K562 (cell line): Measurements from ENCODE around the gene SND1. TPM values are rescaled to one million over a fixed set of nuclear protein-coding genes. Genes with fewer than 3 reads are reported as not detected.
A peak's percentile ranks its signal among the peaks of the same experiment; 100 is the strongest.

Source experiments
- ATAC-seq: fragments of 200-7000 bp; cut with Tn5 transposase; 3 replicates; pipeline ENCODE4 v1.9.1; 2020; ENCODE audit warnings: moderate library complexity
- BruUV-seq: library from RNA; stranded (reverse); fragments of 400-500 nt; replicated peaks from 2 replicates; lab custom pipeline; 2021; lab: Mats Ljungman, UMichigan
- CTCF ChIA-PET: fragments of 300-600 bp; formaldehyde crosslinking; extraction: SDS; loops from one replicate; lab custom pipeline; 2021; ENCODE audit warnings: low intra/inter-chr PET ratio; lab: Yijun Ruan, JAX
- POLR2A ChIA-PET: fragments of 300-600, 350-650 bp; sonication (Branson Sonifier 250); formaldehyde crosslinking; extraction: SDS; loops from one replicate; lab custom pipeline; 2021; ENCODE audit warnings: antibody characterized with exemption, inconsistent platforms; lab: Yijun Ruan, JAX
- DNase-seq, 4 experiments: peaks; one replicate each; pipeline versions ENCODE4 v3.0.0 to v3.0.0-alpha.2; 2011 to 2018; ENCODE audit warnings: low spot score in 3 of 4, mixed read lengths in 3 of 4; ENCODE audit errors: extremely low read depth in 1 of 4
- FAIRE-seq: peaks from 2 replicates; lab custom pipeline; 2011; peaks lifted over from hg19 to GRCh38; lab: Jason Lieb, UNC
- H2AFZ ChIP-seq: 2 replicates; pipeline ENCODE4 v1.6.0; 2011; ENCODE audit warnings: low read depth, low read length, control low read depth, inconsistent platforms
- H3K27ac ChIP-seq: fragments of 200-600 bp; 3 replicates; pipeline ENCODE4 v1.8.0; 2011; ENCODE audit warnings: low read depth, mild to moderate bottlenecking, control low read depth, inconsistent platforms, low read length, moderate library complexity, mixed read lengths; ENCODE audit errors: extremely low read depth
- H3K27me3 ChIP-seq, 2 experiments: fragments of 300-600 bp in 1 of 2; 2 replicates in 1 of 2; 3 replicates in 1 of 2; pipeline versions ENCODE4 v1.6.0 to v1.8.0; 2011; ENCODE audit warnings: inconsistent platforms in 2 of 2, low read length in 2 of 2, mild to moderate bottlenecking in 1 of 2, mixed read lengths in 1 of 2, moderate library complexity in 1 of 2; ENCODE audit not compliant: control insufficient read depth in 2 of 2, insufficient read depth in 2 of 2
- H3K36me3 ChIP-seq: fragments of 300-600 bp; 3 replicates; pipeline ENCODE4 v1.8.0; 2011; ENCODE audit warnings: mild to moderate bottlenecking, low read length, inconsistent platforms; ENCODE audit not compliant: control insufficient read depth, insufficient read depth
- H3K4me1 ChIP-seq, 2 experiments: fragments of 200-600 bp in 1 of 2; replicated peaks in 1 of 2; 2 replicates in 1 of 2; 3 replicates in 1 of 2; pipeline versions ENCODE4 v1.5.1 to v1.8.0; 2011; ENCODE audit warnings: inconsistent platforms in 2 of 2, low read length in 2 of 2, mild to moderate bottlenecking in 1 of 2, mixed read lengths in 1 of 2, moderate library complexity in 1 of 2; ENCODE audit not compliant: control insufficient read depth in 2 of 2, insufficient read depth in 2 of 2
- H3K4me2 ChIP-seq: 2 replicates; pipeline ENCODE4 v1.6.1; 2011; ENCODE audit warnings: low read length, control low read depth, inconsistent platforms, mixed read lengths; ENCODE audit not compliant: insufficient read depth
- H3K4me3 ChIP-seq: fragments of 200-600 bp; sonication (generic), shearing (Covaris generic); 2 replicates; pipeline ENCODE4 v1.5.1; 2016; ENCODE audit warnings: control low read depth, inconsistent platforms
- H3K79me2 ChIP-seq: fragments of 200-600 bp; 3 replicates; pipeline ENCODE4 v1.8.0; 2011; ENCODE audit warnings: low read length, inconsistent platforms; ENCODE audit not compliant: control insufficient read depth, insufficient read depth
- H3K9ac ChIP-seq, 2 experiments: 2 replicates each; pipeline versions ENCODE4 v1.6.0 to v1.6.1; 2011; ENCODE audit warnings: low read depth in 2 of 2, low read length in 2 of 2, control low read depth in 1 of 2, inconsistent platforms in 1 of 2, mild to moderate bottlenecking in 1 of 2, mixed read lengths in 1 of 2; ENCODE audit not compliant: insufficient read depth in 1 of 2
- H3K9me1 ChIP-seq: one replicate; pipeline ENCODE4 v1.6.0; 2011; ENCODE audit warnings: inconsistent platforms, mild to moderate bottlenecking, low read length, moderate library complexity; ENCODE audit not compliant: control insufficient read depth, insufficient read depth
- H3K9me3 ChIP-seq: replicated peaks from 2 replicates; pipeline ENCODE4 v1.5.1; 2011; ENCODE audit warnings: low read depth, low read length, inconsistent platforms; ENCODE audit not compliant: control insufficient read depth, insufficient read depth
- H4K20me1 ChIP-seq: replicated peaks from 2 replicates; pipeline ENCODE4 v1.6.1; 2011; ENCODE audit warnings: low read length, inconsistent platforms, mixed read lengths; ENCODE audit not compliant: control insufficient read depth, insufficient read depth
- HOXB6 ChIP-seq: fragments of 250-450 bp; sonication (Bioruptor Pico); IDR thresholded peaks from 2 replicates; pipeline ENCODE4 v1.5.1; 2022; ENCODE audit warnings: mild to moderate bottlenecking, borderline replicate concordance
- KLF6 ChIP-seq: fragments of 250-450 bp; sonication (Bioruptor Pico); IDR thresholded peaks from 2 replicates; pipeline ENCODE4 v1.4.0; 2020; ENCODE audit warnings: mild to moderate bottlenecking, moderate library complexity, borderline replicate concordance
- POLR2AphosphoS5 ChIP-seq: IDR thresholded peaks from 2 replicates; pipeline ENCODE4 v1.6.1; 2011; ENCODE audit warnings: mild to moderate bottlenecking, low read depth, low read length, moderate library complexity; ENCODE audit not compliant: control insufficient read depth, insufficient read depth
- TAF7 ChIP-seq: fragments of 450-650 bp; IDR thresholded peaks from 2 replicates; pipeline ENCODE4 v1.6.1; 2016; ENCODE audit warnings: missing genetic modification characterization, missing compliant biosample characterization
- TAL1 ChIP-seq: fragments of 450-650 bp; IDR thresholded peaks from 2 replicates; pipeline ENCODE4 v1.6.1; 2016; ENCODE audit warnings: mild to moderate bottlenecking
- U2AF1 ChIP-seq: fragments of 200-400 bp; formaldehyde crosslinking; optimal IDR thresholded peaks from 2 replicates; pipeline ENCODE3; 2017; ENCODE audit warnings: mild to moderate bottlenecking, low read depth, low read length, moderate library complexity
- ZSCAN29 ChIP-seq: fragments of 450-650 bp; IDR thresholded peaks from 2 replicates; pipeline ENCODE4 v1.6.1; 2017
- WGBS: fragments of 100-300 bp; shearing (Covaris generic); methylation state at CpG from one replicate; pipeline ENCODE4 v1.1.6; 2016; ENCODE audit warnings: low coverage, mixed read lengths; ENCODE audit not compliant: insufficient coverage; ENCODE audit errors: missing lambda C conversion rate; 5-methylcytosine and 5-hydroxymethylcytosine counted together
- in situ Hi-C: fragments of 300-500 bp; cut with MboI; formaldehyde crosslinking; loops from 4 replicates; pipeline ENCODE4 v1.15.0; 2018; ENCODE audit warnings: inconsistent platforms, mixed read lengths
- intact Hi-C: fragments of 100-400 bp; cut with micrococcal nuclease; formaldehyde crosslinking; loops from 2 replicates; pipeline ENCODE4 v1.14.2; 2022
- polyA plus RNA-seq, 8 experiments: library from polyadenylated mRNA; depleted of rRNA in 4 of 8; stranded (reverse) in 5 of 8; unstranded in 3 of 8; fragments of >200 nt; fragmentation: Nextera tagmentation in 2 of 8; fragmentation: Illumina TruSeq in 1 of 8; extraction: Ambion mirVana in 2 of 8; extraction: Trizol in 1 of 8; gene quantifications; 2 replicates each; pipeline versions ENCODE4 v1.2.1 to v1.2.3, GENCODE V29; 2011 to 2014; ENCODE audit warnings: inconsistent platforms in 1 of 8, missing spikeins in 1 of 8
- total RNA-seq, 7 experiments: library from RNA; depleted of rRNA in 6 of 7; stranded (reverse); fragments of >200 nt in 6 of 7; fragmentation: Illumina TruSeq in 2 of 7; extraction: Trizol in 2 of 7; gene quantifications; 2 replicates each; pipeline versions ENCODE4 v1.2.1 to v1.2.3, GENCODE V29; 2011 to 2021; ENCODE audit warnings: low replicate concordance in 1 of 7
- TF ChIP-seq, protein P1 (sequence below): fragments of 450-650 bp; formaldehyde crosslinking; IDR thresholded peaks from 2 replicates; pipeline ENCODE4 v1.4.0; 2022; ENCODE audit warnings: missing genetic modification characterization
- TF ChIP-seq, protein P2 (sequence below): sonication (generic); formaldehyde crosslinking; IDR thresholded peaks from 2 replicates; pipeline ENCODE4 v1.5.0; 2020; ENCODE audit warnings: missing genetic modification reagents
- TF ChIP-seq, protein P3 (sequence below): fragments of 250-450 bp; sonication (Bioruptor Pico); IDR thresholded peaks from 2 replicates; pipeline ENCODE4 v1.4.0; 2020; ENCODE audit warnings: mild to moderate bottlenecking, moderate library complexity, borderline replicate concordance
- TF ChIP-seq, protein P4 (sequence below): sonication (generic); formaldehyde crosslinking; IDR thresholded peaks from 2 replicates; pipeline ENCODE4 v1.8.1; 2023; ENCODE audit warnings: mild to moderate bottlenecking, missing genetic modification reagents
- TF ChIP-seq, protein P5 (sequence below): sonication (generic); formaldehyde crosslinking; IDR thresholded peaks from 2 replicates; pipeline ENCODE4 v1.8.0; 2022; ENCODE audit warnings: mild to moderate bottlenecking, missing genetic modification reagents, borderline replicate concordance

SND1 gene
- total and polyA plus RNA-seq, 9 of the 15 experiments (the other 6 are each of a cell fraction or from before 2014, with no cell fraction given) = 46.5 to 307 (median 191) TPM

DNA sequence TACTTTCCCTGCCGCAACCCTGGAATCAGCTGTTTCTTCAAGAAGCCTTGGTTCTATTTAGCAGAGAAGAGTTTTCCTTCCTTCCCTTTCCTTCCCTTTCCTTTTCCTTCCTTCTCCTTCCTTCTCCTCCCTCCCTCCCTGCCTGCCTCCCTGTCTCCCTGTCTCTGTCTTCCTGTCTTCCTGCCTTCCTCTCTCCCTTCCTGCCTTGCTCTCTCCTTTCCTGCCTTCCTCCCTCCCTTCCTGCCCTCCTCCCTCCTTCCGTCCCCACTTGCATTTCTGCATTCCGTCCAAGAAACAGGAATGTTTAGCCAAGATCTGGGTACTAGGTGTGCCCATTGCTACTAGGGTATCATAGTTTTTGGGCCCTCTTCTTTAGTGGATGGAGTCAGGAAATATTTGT lies 21.9 kb downstream of the SND1 start (continued):
- TF ChIP-seq, protein P1, sequence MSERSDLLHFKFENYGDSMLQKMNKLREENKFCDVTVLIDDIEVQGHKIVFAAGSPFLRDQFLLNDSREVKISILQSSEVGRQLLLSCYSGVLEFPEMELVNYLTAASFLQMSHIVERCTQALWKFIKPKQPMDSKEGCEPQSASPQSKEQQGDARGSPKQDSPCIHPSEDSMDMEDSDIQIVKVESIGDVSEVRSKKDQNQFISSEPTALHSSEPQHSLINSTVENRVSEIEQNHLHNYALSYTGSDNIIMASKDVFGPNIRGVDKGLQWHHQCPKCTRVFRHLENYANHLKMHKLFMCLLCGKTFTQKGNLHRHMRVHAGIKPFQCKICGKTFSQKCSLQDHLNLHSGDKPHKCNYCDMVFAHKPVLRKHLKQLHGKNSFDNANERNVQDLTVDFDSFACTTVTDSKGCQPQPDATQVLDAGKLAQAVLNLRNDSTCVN (CRISPR knock-in tag) = peak; percentile 52; the same call in 1 of the 2 replicates
- TF ChIP-seq ZSCAN29 (no peak), KLF6 (CRISPR knock-in tag) (no peak), TAF7 (no peak), POLR2AphosphoS5 (no peak)
- TF ChIP-seq, protein P2, sequence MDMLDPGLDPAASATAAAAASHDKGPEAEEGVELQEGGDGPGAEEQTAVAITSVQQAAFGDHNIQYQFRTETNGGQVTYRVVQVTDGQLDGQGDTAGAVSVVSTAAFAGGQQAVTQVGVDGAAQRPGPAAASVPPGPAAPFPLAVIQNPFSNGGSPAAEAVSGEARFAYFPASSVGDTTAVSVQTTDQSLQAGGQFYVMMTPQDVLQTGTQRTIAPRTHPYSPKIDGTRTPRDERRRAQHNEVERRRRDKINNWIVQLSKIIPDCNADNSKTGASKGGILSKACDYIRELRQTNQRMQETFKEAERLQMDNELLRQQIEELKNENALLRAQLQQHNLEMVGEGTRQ = no peak

DNA sequence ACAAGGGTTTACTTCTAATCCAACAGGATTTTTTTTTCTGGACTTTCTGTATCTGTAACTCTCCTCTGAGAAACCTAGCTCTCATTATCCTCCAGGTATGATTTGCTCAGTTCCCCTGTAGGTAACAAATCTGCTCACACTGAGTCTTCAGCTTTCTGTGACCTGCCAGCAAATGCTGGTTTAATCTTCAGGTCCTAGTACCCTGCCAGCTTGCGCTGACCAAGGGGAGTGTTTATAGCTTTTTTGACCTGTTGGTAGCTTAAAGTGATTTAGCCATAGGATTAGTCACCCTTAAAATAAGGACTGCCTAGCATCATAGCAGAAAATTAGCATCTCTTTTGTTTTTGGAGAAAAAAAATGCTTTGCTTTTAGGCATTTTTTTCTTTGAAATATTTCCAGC lies 22.4 kb downstream of the SND1 start:
- Histone ChIP-seq H3K9me3 (no peaks in the 10 kb centered on the region), H3K9me1 (no peaks in the 10 kb centered on the region), H3K27me3 (no peaks in the 10 kb centered on the region), H3K4me1 (no peaks in the 10 kb centered on the region), H2AFZ (no peak overlapping the region), H3K27ac (no peak overlapping the region), H3K4me2 (no peak overlapping the region), H4K20me1 (peaks cover 24% of the 10 kb centered on the region), H3K9ac (no peak overlapping the region), H3K4me3 (no peak overlapping the region), H3K79me2 (peaks cover 96% of the 10 kb centered on the region), H3K36me3 (peaks cover 80% of the 10 kb centered on the region)
- no peak; the same call in 2 of the 3 replicates for ATAC-seq
- FAIRE-seq = no peak
- in situ Hi-C loops (no loop called here), intact Hi-C loops (no loop called here)
- WGBS = 100% methylated on average over 1 of the region's 1 CpG
- DNase-seq = no peak
- ChIA-PET POLR2A (interaction anchor here (0.6 to 2.5 kb wide), 6 partner anchors 8 to 25 kb away, joined by 3 to 11 read pairs (median 6); partner anchors contain the start of gene SND1), CTCF (no interaction called here)
- BruUV-seq = no TSS peak
- TF ChIP-seq, protein P3, sequence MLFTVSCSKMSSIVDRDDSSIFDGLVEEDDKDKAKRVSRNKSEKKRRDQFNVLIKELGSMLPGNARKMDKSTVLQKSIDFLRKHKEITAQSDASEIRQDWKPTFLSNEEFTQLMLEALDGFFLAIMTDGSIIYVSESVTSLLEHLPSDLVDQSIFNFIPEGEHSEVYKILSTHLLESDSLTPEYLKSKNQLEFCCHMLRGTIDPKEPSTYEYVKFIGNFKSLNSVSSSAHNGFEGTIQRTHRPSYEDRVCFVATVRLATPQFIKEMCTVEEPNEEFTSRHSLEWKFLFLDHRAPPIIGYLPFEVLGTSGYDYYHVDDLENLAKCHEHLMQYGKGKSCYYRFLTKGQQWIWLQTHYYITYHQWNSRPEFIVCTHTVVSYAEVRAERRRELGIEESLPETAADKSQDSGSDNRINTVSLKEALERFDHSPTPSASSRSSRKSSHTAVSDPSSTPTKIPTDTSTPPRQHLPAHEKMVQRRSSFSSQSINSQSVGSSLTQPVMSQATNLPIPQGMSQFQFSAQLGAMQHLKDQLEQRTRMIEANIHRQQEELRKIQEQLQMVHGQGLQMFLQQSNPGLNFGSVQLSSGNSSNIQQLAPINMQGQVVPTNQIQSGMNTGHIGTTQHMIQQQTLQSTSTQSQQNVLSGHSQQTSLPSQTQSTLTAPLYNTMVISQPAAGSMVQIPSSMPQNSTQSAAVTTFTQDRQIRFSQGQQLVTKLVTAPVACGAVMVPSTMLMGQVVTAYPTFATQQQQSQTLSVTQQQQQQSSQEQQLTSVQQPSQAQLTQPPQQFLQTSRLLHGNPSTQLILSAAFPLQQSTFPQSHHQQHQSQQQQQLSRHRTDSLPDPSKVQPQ (CRISPR knock-in tag) = no peak
- TF ChIP-seq TAL1 = no peak
- TF ChIP-seq U2AF1 = no peak
- TF ChIP-seq, protein P4, sequence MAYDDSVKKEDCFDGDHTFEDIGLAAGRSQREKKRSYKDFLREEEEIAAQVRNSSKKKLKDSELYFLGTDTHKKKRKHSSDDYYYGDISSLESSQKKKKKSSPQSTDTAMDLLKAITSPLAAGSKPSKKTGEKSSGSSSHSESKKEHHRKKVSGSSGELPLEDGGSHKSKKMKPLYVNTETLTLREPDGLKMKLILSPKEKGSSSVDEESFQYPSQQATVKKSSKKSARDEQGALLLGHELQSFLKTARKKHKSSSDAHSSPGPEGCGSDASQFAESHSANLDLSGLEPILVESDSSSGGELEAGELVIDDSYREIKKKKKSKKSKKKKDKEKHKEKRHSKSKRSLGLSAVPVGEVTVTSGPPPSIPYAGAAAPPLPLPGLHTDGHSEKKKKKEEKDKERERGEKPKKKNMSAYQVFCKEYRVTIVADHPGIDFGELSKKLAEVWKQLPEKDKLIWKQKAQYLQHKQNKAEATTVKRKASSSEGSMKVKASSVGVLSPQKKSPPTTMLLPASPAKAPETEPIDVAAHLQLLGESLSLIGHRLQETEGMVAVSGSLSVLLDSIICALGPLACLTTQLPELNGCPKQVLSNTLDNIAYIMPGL = no peak
- TF ChIP-seq, protein P5, sequence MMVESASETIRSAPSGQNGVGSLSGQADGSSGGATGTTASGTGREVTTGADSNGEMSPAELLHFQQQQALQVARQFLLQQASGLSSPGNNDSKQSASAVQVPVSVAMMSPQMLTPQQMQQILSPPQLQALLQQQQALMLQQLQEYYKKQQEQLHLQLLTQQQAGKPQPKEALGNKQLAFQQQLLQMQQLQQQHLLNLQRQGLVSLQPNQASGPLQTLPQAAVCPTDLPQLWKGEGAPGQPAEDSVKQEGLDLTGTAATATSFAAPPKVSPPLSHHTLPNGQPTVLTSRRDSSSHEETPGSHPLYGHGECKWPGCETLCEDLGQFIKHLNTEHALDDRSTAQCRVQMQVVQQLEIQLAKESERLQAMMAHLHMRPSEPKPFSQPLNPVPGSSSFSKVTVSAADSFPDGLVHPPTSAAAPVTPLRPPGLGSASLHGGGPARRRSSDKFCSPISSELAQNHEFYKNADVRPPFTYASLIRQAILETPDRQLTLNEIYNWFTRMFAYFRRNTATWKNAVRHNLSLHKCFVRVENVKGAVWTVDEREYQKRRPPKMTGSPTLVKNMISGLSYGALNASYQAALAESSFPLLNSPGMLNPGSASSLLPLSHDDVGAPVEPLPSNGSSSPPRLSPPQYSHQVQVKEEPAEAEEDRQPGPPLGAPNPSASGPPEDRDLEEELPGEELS (CRISPR knock-in tag) = no peak
- no peak for TF ChIP-seq HOXB6 (CRISPR knock-in tag)
